HEK293 (cell line): ENCODE data around the gene GADD45G.

ENCODE experiments used
- CTCF ChIA-PET: fragments of 350-600 bp; formaldehyde crosslinking; extraction: SDS; loops from one replicate; lab custom pipeline; 2021; ENCODE audit warnings: antibody characterized with exemption; lab: Yijun Ruan, JAX
- POLR2A ChIA-PET: fragments of 300-600 bp; formaldehyde crosslinking; extraction: SDS; loops from one replicate; lab custom pipeline; 2020; ENCODE audit warnings: antibody characterized with exemption, inconsistent platforms; lab: Yijun Ruan, JAX
- H3K27ac ChIP-seq: fragments of 200-500 bp; sonication (Bioruptor generic); 2 replicates; pipeline ENCODE4 v1.5.1; 2014; ENCODE audit warnings: low read depth, low read length, control low read depth, inconsistent platforms; ENCODE audit errors: extremely low read depth
- H3K36me3 ChIP-seq, 2 experiments: fragments of 200-500 bp in 1 of 2; sonication (Bioruptor generic) in 1 of 2; 1 replicate in 1 of 2; 2 replicates in 1 of 2; pipeline ENCODE4 v1.5.1; 2014 to 2017; ENCODE audit warnings: inconsistent platforms in 2 of 2, low read length in 2 of 2; ENCODE audit not compliant: control insufficient read depth in 2 of 2, insufficient read depth in 1 of 2
- H3K4me1 ChIP-seq: fragments of 200-500 bp; sonication (Bioruptor generic); 2 replicates; pipeline ENCODE4 v1.5.1; 2014; ENCODE audit warnings: mild to moderate bottlenecking, low read length, inconsistent platforms; ENCODE audit not compliant: control insufficient read depth, insufficient read depth
- H3K4me3 ChIP-seq: 2 replicates; pipeline ENCODE4 v1.5.1; 2011; ENCODE audit warnings: low read depth, mild to moderate bottlenecking, control low read depth, low read length, moderate library complexity
- H3K9me3 ChIP-seq: fragments of 200-500 bp; sonication (Bioruptor generic); 2 replicates; pipeline ENCODE4 v1.5.1; 2014; ENCODE audit warnings: low read depth, low read length, inconsistent platforms; ENCODE audit not compliant: control insufficient read depth, insufficient read depth
- EGR2 ChIP-seq: fragments of 450-650 bp; formaldehyde crosslinking; IDR thresholded peaks from 2 replicates; pipeline ENCODE4 v1.5.1; 2016; ENCODE audit warnings: low read depth, missing biosample characterization, missing genetic modification characterization
- ZIC2 ChIP-seq: fragments of 450-650 bp; formaldehyde crosslinking; IDR thresholded peaks from 2 replicates; pipeline ENCODE4 v1.5.1; 2016; ENCODE audit warnings: missing biosample characterization, missing genetic modification characterization
- ZNF112 ChIP-seq: fragments of 450-650 bp; formaldehyde crosslinking; IDR thresholded peaks from 2 replicates; pipeline ENCODE4 v1.5.0; 2017; ENCODE audit warnings: missing biosample characterization, missing genetic modification characterization
- ZNF175 ChIP-seq: fragments of 450-650 bp; formaldehyde crosslinking; IDR thresholded peaks from 2 replicates; pipeline ENCODE4 v1.5.1; 2016; ENCODE audit warnings: missing biosample characterization, missing genetic modification characterization
- ZNF211 ChIP-seq: fragments of 450-650 bp; formaldehyde crosslinking; IDR thresholded peaks from 2 replicates; pipeline ENCODE4 v1.5.1; 2016; ENCODE audit warnings: low read depth, missing biosample characterization, missing genetic modification characterization
- ZNF221 ChIP-seq: fragments of 450-650 bp; formaldehyde crosslinking; IDR thresholded peaks from 2 replicates; pipeline ENCODE4 v1.5.1; 2017; ENCODE audit warnings: missing biosample characterization, missing genetic modification characterization, borderline replicate concordance
- ZNF366 ChIP-seq: fragments of 450-650 bp; formaldehyde crosslinking; conservative IDR thresholded peaks from 2 replicates; pipeline ENCODE4 v1.5.1; 2016; ENCODE audit warnings: missing biosample characterization, missing genetic modification characterization
- ZNF501 ChIP-seq: fragments of 450-650 bp; formaldehyde crosslinking; IDR thresholded peaks from 2 replicates; pipeline ENCODE4 v1.5.1; 2016; ENCODE audit warnings: missing biosample characterization, missing genetic modification characterization
- ZNF623 ChIP-seq: fragments of 450-650 bp; formaldehyde crosslinking; IDR thresholded peaks from 2 replicates; pipeline ENCODE4 v1.5.1; 2016; ENCODE audit warnings: missing biosample characterization, missing genetic modification characterization
- ZNF664 ChIP-seq: fragments of 450-650 bp; formaldehyde crosslinking; IDR thresholded peaks from 2 replicates; pipeline ENCODE4 v1.5.1; 2016; ENCODE audit warnings: missing biosample characterization, missing genetic modification characterization
- ZNF670 ChIP-seq: fragments of 450-650 bp; formaldehyde crosslinking; IDR thresholded peaks from 2 replicates; pipeline ENCODE4 v1.5.1; 2016; ENCODE audit warnings: missing biosample characterization, missing genetic modification characterization, low read depth
- ZNF747 ChIP-seq: fragments of 450-650 bp; formaldehyde crosslinking; IDR thresholded peaks from 2 replicates; pipeline ENCODE4 v1.5.1; 2016; ENCODE audit warnings: missing biosample characterization, missing genetic modification characterization
- ZSCAN30 ChIP-seq: fragments of 450-650 bp; IDR thresholded peaks from 2 replicates; pipeline ENCODE4 v1.5.1; 2018; ENCODE audit warnings: missing biosample characterization, mild to moderate bottlenecking, missing genetic modification characterization, moderate library complexity
- ZXDB ChIP-seq: fragments of 450-650 bp; formaldehyde crosslinking; IDR thresholded peaks from 2 replicates; pipeline ENCODE4 v1.5.1; 2016; ENCODE audit warnings: missing biosample characterization, missing genetic modification characterization
- TF ChIP-seq, protein P1 (sequence below): fragments of 450-650 bp; formaldehyde crosslinking; IDR thresholded peaks from 2 replicates; pipeline ENCODE4 v1.5.1; 2016; ENCODE audit warnings: missing biosample characterization, missing genetic modification characterization
- TF ChIP-seq, protein P2 (sequence below): fragments of 450-650 bp; formaldehyde crosslinking; IDR thresholded peaks from 2 replicates; pipeline ENCODE4 v1.5.1; 2016; ENCODE audit warnings: missing biosample characterization, missing genetic modification characterization, low read depth
- TF ChIP-seq, protein P3 (sequence below): fragments of 450-650 bp; formaldehyde crosslinking; IDR thresholded peaks from 2 replicates; pipeline ENCODE4 v1.5.1; 2016; ENCODE audit warnings: missing biosample characterization, missing genetic modification characterization
- TF ChIP-seq, protein P4 (sequence below): fragments of 450-650 bp; formaldehyde crosslinking; IDR thresholded peaks from 2 replicates; pipeline ENCODE4 v1.5.1; 2017; ENCODE audit warnings: missing biosample characterization, missing genetic modification characterization
- TF ChIP-seq, protein P5 (sequence below): fragments of 450-650 bp; formaldehyde crosslinking; IDR thresholded peaks from 2 replicates; pipeline ENCODE4 v1.5.1; 2016; ENCODE audit warnings: missing biosample characterization, missing genetic modification characterization
- TF ChIP-seq, protein P6 (sequence below): fragments of 450-650 bp; formaldehyde crosslinking; IDR thresholded peaks from 2 replicates; pipeline ENCODE4 v1.5.1; 2016; ENCODE audit warnings: missing biosample characterization, missing genetic modification characterization

GADD45G gene

DNA sequence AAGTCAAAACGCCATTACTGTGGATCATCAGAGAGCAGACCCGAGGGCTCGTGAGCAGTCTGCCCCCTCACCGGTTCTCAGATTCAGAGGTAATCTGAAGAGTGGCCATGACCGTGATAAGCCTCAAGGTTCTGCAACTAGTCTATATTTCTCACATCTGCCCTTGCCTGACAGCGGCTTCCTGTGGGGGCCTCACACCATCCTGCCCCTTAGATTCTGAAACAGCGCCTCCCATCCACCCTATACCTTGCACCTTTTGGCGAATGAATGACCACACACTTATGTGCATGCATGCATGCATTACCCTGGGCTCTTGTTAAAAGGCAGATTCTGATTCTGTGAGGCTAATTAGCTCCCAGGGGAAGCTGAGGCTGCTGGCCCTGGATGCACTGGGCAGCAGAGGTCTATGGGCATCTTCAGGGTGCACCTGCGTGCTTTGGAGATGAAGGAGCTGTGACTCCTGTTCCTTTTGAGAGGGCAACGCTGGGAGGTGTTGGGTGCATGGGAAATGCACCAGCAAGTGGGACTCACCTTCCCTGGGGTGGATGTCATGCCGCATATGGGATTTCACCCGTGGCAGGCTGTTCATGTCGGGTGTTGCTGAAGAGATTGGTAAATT is 7.8 kb upstream of the GADD45G start:
- Histone ChIP-seq H3K4me3 (no peak overlapping the region), H3K36me3 (no peaks in the 10 kb centered on the region), H3K4me1 (no peaks in the 10 kb centered on the region), H3K27ac (no peak overlapping the region), H3K9me3 (no peaks in the 10 kb centered on the region)
- TF ChIP-seq ZIC2 (tag by site-specific recombination) = no peak
- TF ChIP-seq, protein P1, sequence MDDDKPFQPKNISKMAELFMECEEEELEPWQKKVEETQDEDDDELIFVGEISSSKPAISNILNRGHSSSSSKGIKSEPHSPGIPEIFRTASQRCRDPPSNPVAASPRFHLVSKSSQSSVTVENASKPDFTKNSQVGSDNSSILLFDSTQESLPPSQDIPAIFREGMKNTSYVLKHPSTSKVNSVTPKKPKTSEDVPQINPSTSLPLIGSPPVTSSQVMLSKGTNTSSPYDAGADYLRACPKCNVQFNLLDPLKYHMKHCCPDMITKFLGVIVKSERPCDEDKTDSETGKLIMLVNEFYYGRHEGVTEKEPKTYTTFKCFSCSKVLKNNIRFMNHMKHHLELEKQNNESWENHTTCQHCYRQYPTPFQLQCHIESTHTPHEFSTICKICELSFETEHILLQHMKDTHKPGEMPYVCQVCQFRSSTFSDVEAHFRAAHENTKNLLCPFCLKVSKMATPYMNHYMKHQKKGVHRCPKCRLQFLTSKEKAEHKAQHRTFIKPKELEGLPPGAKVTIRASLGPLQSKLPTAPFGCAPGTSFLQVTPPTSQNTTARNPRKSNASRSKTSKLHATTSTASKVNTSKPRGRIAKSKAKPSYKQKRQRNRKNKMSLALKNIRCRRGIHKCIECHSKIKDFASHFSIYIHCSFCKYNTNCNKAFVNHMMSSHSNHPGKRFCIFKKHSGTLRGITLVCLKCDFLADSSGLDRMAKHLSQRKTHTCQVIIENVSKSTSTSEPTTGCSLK = no peak
- no peak for TF ChIP-seq ZNF664 (tag by site-specific recombination)
- no peak for TF ChIP-seq ZNF623 (tag by site-specific recombination)
- TF ChIP-seq ZNF501 = no peak
- TF ChIP-seq, protein P2, sequence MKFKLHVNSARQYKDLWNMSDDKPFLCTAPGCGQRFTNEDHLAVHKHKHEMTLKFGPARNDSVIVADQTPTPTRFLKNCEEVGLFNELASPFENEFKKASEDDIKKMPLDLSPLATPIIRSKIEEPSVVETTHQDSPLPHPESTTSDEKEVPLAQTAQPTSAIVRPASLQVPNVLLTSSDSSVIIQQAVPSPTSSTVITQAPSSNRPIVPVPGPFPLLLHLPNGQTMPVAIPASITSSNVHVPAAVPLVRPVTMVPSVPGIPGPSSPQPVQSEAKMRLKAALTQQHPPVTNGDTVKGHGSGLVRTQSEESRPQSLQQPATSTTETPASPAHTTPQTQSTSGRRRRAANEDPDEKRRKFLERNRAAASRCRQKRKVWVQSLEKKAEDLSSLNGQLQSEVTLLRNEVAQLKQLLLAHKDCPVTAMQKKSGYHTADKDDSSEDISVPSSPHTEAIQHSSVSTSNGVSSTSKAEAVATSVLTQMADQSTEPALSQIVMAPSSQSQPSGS (tag by site-specific recombination) = no peak
- TF ChIP-seq, protein P3, sequence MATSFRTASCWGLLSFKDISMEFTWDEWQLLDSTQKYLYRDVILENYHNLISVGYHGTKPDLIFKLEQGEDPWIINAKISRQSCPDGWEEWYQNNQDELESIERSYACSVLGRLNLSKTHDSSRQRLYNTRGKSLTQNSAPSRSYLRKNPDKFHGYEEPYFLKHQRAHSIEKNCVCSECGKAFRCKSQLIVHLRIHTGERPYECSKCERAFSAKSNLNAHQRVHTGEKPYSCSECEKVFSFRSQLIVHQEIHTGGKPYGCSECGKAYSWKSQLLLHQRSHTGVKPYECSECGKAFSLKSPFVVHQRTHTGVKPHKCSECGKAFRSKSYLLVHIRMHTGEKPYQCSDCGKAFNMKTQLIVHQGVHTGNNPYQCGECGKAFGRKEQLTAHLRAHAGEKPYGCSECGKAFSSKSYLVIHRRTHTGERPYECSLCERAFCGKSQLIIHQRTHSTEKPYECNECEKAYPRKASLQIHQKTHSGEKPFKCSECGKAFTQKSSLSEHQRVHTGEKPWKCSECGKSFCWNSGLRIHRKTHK (tag by site-specific recombination) = no peak
- TF ChIP-seq, protein P4, sequence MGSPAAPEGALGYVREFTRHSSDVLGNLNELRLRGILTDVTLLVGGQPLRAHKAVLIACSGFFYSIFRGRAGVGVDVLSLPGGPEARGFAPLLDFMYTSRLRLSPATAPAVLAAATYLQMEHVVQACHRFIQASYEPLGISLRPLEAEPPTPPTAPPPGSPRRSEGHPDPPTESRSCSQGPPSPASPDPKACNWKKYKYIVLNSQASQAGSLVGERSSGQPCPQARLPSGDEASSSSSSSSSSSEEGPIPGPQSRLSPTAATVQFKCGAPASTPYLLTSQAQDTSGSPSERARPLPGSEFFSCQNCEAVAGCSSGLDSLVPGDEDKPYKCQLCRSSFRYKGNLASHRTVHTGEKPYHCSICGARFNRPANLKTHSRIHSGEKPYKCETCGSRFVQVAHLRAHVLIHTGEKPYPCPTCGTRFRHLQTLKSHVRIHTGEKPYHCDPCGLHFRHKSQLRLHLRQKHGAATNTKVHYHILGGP (tag by site-specific recombination) = no peak
- TF ChIP-seq, protein P5, sequence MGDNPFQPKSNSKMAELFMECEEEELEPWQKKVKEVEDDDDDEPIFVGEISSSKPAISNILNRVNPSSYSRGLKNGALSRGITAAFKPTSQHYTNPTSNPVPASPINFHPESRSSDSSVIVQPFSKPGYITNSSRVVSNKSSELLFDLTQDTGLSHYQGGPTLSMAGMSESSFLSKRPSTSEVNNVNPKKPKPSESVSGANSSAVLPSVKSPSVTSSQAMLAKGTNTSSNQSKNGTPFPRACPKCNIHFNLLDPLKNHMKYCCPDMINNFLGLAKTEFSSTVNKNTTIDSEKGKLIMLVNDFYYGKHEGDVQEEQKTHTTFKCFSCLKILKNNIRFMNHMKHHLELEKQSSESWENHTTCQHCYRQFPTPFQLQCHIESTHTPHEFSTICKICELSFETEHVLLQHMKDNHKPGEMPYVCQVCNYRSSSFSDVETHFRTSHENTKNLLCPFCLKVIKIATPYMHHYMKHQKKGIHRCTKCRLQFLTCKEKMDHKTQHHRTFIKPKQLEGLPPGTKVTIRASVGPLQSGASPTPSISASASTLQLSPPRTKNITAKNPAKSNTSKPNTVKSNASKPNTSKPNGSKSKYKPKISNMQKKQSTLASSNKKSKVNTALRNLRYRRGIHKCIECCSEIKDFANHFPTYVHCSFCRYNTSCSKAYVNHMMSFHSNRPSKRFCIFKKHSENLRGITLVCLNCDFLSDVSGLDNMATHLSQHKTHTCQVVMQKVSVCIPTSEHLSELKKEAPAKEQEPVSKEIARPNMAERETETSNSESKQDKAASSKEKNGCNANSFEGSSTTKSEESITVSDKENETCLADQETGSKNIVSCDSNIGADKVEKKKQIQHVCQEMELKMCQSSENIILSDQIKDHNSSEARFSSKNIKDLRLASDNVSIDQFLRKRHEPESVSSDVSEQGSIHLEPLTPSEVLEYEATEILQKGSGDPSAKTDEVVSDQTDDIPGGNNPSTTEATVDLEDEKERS = no peak
- no peak for TF ChIP-seq ZXDB (tag by site-specific recombination)
- no peak for TF ChIP-seq ZNF221 (tag by site-specific recombination)
- TF ChIP-seq ZNF211 (tag by site-specific recombination) = no peak
- TF ChIP-seq ZNF112 (tag by site-specific recombination) = no peak
- TF ChIP-seq ZNF366 (tag by site-specific recombination) = no peak
- TF ChIP-seq, protein P6, sequence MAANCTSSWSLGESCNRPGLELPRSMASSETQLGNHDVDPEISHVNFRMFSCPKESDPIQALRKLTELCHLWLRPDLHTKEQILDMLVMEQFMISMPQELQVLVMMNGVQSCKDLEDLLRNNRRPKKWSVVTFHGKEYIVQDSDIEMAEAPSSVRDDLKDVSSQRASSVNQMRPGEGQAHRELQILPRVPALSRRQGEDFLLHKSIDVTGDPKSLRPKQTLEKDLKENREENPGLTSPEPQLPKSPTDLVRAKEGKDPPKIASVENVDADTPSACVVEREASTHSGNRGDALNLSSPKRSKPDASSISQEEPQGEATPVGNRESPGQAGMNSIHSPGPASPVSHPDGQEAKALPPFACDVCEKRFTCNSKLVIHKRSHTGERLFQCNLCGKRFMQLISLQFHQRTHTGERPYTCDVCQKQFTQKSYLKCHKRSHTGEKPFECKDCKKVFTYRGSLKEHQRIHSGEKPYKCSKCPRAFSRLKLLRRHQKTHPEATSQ = no peak
- no peak for TF ChIP-seq ZNF670 (tag by site-specific recombination)
- TF ChIP-seq ZNF747 (tag by site-specific recombination) = no peak
- TF ChIP-seq ZSCAN30 (tag by site-specific recombination) = no peak
- no peak for TF ChIP-seq EGR2 (tag by site-specific recombination)
- no peak for TF ChIP-seq ZNF175 (tag by site-specific recombination)
- POLR2A ChIA-PET = no interaction called here
- CTCF ChIA-PET = interaction anchor here (0.7 to 7.1 kb wide), 24 partner anchors 8 to 1320 kb away, joined by 3 to 140 read pairs (median 5); no protein-coding TSS in a partner anchor
